GM19351 (cell line): ENCODE results near the gene AUH.
"Not testable (repeated sequence)": the region's sequence is repeated elsewhere in the genome, so short reads cannot be mapped to it uniquely, and the experiment has no call there.

Experiments
- ATAC-seq: cut with Tn5 transposase; IDR thresholded peaks from one replicate; pipeline ENCODE4 v1.9.1; 2021; ENCODE audit warnings: mild to moderate bottlenecking, moderate library complexity; ENCODE audit not compliant: unreplicated experiment

Gene AUH

GRCh38 chr9:91361291-91362050 lies at the start of gene AUH:
TSS of gene AUH (minus strand) at chr9:91361918. CDS start at chr9:91361889, 29 bp downstream.
- peak; percentile 75 for ATAC-seq

GRCh38 chr9:91411096-91411771 lies 49.5 kb upstream of the AUH start:
- no peak for ATAC-seq

- no peak for ATAC-seq
These were observed 48.4 kb upstream of the AUH start for GRCh38 chr9:91410161-91410560.

GRCh38 chr9:91408475-91408874 lies 46.8 kb upstream of the AUH start:
- ATAC-seq = no peak

- no peak for ATAC-seq
These were observed 46.0 kb upstream of the AUH start for GRCh38 chr9:91407580-91408318.

GRCh38 chr9:91405343-91406077 lies 43.8 kb upstream of the AUH start:
- no peak for ATAC-seq

GRCh38 chr9:91403665-91404543 lies 42.2 kb upstream of the AUH start:
- ATAC-seq = no peak

- ATAC-seq = no peak
These were observed 37.2 kb upstream of the AUH start for GRCh38 chr9:91398926-91399325.

- peak; percentile 73 for ATAC-seq
These were observed 34.1 kb upstream of the AUH start for GRCh38 chr9:91395553-91396471.

- ATAC-seq = no peak
These were observed 33.4 kb upstream of the AUH start for GRCh38 chr9:91395106-91395552.

GRCh38 chr9:91393826-91394225 lies 32.1 kb upstream of the AUH start:
- no peak for ATAC-seq

GRCh38 chr9:91392435-91392834 lies 30.7 kb upstream of the AUH start:
- ATAC-seq = no peak

- ATAC-seq = no peak
These were observed 30.1 kb upstream of the AUH start for GRCh38 chr9:91391818-91392217.

- no peak for ATAC-seq
These were observed 29.7 kb upstream of the AUH start for GRCh38 chr9:91391412-91391811.

- ATAC-seq = not testable (repeated sequence)
These were observed 28.0 kb upstream of the AUH start for GRCh38 chr9:91389686-91390085.

- no peak for ATAC-seq
These were observed 25.0 kb upstream of the AUH start for GRCh38 chr9:91386765-91387164.

- no peak for ATAC-seq
These were observed 23.2 kb upstream of the AUH start for GRCh38 chr9:91384954-91385353.

GRCh38 chr9:91383577-91383976 lies 21.9 kb upstream of the AUH start:
- no peak for ATAC-seq

- no peak for ATAC-seq
These were observed 20.6 kb upstream of the AUH start for GRCh38 chr9:91382298-91382697.
